Fibroblast of skin of abdomen (primary cell): ENCODE measurements around the gene HEPHL1.
"Not testable (repeated sequence)": the region's sequence is repeated elsewhere in the genome, so short reads cannot be mapped to it uniquely, and the experiment has no call there.

Source experiments
- DNase-seq: peaks from one replicate; pipeline ENCODE4 v3.0.0-alpha.2; 2013

The HEPHL1 gene

DNA sequence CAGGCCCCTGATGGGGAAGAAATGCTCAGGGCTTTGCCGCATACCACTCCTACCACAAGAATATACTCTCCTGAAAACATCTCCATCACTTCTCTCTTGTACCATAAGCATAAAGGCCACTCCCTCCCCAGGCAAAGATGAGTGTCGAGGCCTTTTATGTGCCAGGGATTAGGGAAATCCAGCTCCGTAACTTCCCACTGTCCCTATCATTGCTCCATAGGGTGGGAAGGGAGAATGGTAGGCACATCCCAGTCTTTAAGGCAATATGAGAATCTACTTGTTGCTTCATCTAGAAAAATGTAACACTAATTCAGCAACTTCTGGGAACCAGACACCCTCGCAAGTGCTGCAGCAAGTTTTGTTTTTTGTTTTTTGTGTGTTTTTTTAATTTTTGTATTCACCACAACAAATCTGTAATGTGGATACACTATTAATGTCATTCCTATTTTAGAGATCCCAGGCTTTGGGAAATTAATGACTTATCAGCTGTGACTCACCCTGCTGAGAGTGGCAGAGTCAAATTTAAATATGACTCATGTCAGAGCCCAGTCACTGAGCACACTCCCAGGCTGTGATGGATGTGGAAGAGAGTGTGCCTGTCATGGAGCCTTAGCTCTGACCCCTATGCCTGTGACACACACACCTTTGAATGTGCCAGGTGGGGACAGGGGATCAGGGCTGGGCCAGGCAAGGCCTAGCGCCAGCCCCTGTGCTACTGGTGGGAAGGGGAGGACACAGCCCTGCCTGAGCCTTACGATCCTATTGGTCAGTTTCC lies 130.9 kb downstream of the HEPHL1 start:
- peak; percentile 84 for DNase-seq

DNA sequence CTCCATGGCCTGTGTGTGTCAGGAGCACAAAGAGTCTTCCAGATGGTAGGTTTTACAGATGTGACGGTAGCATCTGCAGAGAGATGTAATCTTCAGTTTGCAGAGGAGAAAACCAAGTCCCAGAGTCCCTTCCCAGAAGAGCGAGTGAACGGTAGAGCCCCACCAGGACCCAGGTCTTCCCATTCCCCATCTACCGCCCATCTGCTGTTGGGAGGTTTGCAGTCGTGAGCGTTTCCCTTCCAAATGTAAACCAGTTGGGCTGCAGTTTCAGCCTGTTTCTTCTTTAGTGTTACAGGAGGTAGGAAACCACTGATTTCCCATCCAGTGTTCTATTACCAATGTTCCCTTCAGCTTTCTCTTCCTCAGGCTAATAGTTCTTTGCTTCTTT lies 131.5 kb downstream of the HEPHL1 start:
- peak; percentile 46 for DNase-seq

DNA sequence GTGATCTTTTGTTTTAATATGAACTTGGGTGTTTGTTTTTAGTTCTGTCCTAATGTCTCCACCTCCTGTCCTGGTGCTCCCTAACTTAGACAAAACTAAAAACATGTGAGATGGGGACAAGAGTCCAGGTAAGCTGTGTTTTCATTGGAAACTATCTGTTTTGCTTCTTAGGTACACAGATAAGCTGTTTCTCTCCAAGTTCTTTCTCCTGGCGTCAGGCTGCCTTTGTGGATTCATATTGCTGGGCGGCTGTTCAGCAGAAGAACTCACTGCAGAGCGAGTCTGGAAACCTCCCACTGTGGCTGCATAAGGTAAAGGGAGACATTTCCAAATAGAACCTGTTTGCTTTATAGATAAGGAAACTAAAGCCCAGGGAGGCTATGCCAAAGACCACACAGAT lies 132.2 kb downstream of the HEPHL1 start:
- no peak for DNase-seq

DNA sequence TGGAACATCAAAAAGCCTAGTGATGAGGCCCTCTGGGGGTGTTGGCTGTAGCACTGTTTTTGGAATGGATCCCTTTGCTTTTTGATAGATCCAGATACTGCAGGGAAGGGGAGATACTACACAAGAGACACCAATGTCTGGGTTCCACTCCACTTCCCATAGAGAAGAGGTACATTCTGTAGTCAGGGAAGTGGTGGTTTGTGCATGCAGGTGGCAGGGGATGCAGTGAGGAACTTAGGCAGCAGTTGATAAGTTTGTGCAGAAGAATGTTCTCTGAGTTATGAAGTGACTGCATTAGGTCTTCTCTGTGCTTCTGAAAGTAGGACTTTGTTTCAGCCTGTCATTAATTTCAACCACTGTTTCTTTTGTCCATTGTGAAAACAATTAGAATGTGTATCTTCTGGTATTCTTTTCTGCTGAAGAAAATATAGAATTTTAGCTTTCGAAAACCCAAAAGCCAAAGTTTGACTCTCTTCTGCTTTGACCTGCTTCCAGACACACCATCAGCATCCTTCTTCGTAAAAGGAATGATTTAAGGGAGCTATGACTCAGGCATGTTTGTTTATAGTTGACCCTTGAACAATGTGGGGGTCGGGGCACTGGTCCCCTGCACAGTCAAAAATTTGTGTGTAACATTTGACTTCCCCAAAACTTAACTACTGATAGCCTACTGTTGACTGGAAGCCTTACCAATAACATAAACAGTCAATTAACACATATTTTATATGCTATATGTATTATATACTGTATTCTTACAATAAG lies 133.1 kb downstream of the HEPHL1 start:
- DNase-seq = no peak

DNA sequence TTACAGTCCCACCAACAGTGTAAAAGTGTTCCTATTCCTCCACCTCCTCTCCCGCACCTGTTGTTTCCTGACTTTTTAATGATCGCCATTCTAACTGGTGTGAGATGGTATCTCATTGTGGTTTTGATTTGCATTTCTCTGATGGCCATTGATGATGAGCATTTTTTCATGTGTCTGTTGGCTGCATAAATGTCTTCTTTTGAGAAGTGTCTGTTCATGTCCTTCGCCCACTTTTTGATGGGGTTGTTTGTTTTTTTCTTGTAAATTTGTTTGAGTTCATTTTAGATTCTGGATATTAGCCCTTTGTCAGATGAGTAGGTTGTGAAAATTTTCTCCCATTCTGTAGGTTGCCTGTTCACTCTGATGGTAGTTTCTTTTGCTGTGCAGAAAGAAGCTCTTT lies 136.2 kb downstream of the HEPHL1 start:
- not testable (repeated sequence) for DNase-seq
